MM.1S (cell line): ENCODE results near the gene SCP2.

Experiments
- EZH2 ChIP-seq: fragments of 300-600 bp; sonication (generic); optimal IDR thresholded peaks from 2 replicates; pipeline ENCODE3; 2017; ENCODE audit warnings: low read depth, mild to moderate bottlenecking, antibody characterized with exemption, low read length, mixed read lengths
- EZH2phosphoT487 ChIP-seq: fragments of 300-600 bp; sonication (generic); IDR thresholded peaks from 2 replicates; pipeline ENCODE4 v1.6.1; 2018; ENCODE audit warnings: antibody characterized with exemption, low read length
- TF ChIP-seq, protein P1 (sequence below): fragments of 300-600 bp; sonication (generic); IDR thresholded peaks from 2 replicates; pipeline ENCODE4 v1.5.1; 2016; ENCODE audit warnings: antibody characterized with exemption, low read length, mixed read lengths

DNA sequence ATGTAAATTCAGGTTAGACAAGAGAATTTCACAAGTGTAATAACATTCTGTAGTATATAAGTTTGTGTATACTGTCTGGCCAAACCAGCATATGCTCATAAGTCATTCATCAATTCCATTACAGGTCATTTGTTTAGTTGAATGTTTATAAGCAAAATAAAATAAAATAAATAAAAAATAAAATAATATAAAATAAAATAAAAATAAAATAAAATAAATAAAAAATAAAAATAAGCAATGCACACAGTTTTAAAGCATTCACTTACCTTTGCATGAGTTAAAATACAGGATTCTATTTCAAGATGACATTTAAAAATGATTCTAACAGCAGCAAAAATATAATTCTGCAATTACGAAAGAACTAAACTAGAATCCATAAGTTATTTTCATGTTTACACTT lies 144.8 kb downstream of the SCP2 start:
- TF ChIP-seq, protein P1, sequence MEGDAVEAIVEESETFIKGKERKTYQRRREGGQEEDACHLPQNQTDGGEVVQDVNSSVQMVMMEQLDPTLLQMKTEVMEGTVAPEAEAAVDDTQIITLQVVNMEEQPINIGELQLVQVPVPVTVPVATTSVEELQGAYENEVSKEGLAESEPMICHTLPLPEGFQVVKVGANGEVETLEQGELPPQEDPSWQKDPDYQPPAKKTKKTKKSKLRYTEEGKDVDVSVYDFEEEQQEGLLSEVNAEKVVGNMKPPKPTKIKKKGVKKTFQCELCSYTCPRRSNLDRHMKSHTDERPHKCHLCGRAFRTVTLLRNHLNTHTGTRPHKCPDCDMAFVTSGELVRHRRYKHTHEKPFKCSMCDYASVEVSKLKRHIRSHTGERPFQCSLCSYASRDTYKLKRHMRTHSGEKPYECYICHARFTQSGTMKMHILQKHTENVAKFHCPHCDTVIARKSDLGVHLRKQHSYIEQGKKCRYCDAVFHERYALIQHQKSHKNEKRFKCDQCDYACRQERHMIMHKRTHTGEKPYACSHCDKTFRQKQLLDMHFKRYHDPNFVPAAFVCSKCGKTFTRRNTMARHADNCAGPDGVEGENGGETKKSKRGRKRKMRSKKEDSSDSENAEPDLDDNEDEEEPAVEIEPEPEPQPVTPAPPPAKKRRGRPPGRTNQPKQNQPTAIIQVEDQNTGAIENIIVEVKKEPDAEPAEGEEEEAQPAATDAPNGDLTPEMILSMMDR: no peak
- TF ChIP-seq EZH2phosphoT487: no peak
- no peak for TF ChIP-seq EZH2
